Measurements from ENCODE around the gene SHMT2.
"Not testable (repeated sequence)": the region's sequence is repeated elsewhere in the genome, so short reads cannot be mapped to it uniquely, and the experiment has no call there.

SHMT2 gene

GRCh38 chr12:57272337-57273151 lies 43.0 kb downstream of the SHMT2 start:
- DNase-seq, result no peak

- no peak for DNase-seq
These were observed 44.0 kb downstream of the SHMT2 start for GRCh38 chr12:57273516-57273915.

- DNase-seq, result not testable (repeated sequence)
These were observed 46.7 kb downstream of the SHMT2 start for GRCh38 chr12:57276233-57276632.

DNA sequence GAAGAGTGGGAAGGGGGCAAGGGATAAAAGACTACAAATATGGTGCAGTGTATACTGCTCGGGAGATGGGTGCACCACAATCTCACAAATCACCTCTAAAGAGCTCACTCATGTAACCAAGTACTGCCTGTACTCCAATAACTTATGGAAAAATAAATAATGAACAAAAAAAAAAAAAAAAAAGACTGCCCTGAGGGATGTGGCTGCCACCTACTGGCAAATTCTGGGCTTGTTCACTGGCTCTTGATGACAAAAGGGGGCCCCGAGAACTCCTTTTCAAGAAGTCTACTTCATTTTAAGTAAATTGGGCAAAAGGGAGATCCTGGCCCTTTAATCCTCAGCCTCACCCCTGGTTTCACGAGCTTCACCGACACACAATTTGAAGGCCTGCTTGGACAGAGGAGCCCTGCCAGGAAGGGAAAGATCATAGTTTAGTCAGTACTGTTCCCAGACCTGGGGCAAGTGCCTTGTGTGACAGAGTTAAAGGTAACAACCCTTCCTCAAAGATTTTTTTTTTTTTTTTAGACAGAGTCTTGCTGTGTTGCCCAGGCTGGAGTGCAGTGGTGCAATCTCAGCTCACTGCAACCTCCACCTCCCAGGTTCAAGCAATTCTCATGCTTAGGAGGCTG lies 47.5 kb downstream of the SHMT2 start:
- DNase-seq, result peak; percentile 21 to 56

DNA sequence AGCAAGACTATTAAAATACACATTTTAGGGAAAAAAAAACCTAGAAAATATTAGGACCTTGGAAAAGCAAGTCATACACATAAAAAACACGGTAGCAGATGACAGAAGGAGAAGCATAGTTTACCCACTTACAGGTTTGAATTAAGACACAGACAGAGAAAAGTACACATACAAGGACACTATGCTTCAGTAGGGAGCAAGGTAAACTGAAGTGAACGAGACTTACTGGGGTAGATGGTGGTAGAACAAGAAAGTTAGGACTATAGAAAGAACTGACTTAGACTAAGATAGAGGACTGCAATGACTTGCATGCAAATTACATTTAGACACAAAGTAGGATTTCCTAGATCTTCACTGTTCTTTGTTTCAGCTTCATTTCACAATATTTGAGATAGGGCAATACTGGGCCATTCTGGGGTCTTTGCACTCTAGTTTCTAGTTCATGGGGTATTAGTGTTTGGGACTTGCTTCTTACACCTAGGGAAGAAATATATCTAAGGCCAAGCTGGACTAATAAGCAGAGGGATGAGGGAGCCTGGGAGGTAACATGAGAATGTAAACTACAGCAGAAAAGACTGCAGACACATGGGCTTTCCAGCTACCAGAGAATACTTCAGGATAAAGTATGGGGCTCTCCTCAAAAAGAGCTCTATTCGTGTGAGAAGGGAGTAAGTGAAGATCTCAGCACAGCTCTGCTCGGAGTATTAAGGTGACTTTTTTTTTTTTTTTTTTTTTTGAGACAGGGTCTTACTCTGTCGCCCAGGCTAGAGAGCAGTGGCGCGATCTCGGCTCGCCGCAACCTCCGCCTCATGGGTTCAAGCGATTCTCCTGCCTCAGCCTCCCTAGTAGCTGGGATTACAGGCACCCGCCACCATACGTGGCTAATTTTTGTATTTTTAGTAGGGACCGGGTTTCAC lies 49.2 kb downstream of the SHMT2 start:
- DNase-seq, result no peak

- DNase-seq, result peak; percentile 51 to 67
These were observed 50.9 kb downstream of the SHMT2 start for GRCh38 chr12:57280211-57281062.

- not testable (repeated sequence) for DNase-seq
These were observed 52.6 kb downstream of the SHMT2 start for GRCh38 chr12:57282073-57282472.
